ENCODE results near the gene ZNF436.

The ZNF436 gene

DNA sequence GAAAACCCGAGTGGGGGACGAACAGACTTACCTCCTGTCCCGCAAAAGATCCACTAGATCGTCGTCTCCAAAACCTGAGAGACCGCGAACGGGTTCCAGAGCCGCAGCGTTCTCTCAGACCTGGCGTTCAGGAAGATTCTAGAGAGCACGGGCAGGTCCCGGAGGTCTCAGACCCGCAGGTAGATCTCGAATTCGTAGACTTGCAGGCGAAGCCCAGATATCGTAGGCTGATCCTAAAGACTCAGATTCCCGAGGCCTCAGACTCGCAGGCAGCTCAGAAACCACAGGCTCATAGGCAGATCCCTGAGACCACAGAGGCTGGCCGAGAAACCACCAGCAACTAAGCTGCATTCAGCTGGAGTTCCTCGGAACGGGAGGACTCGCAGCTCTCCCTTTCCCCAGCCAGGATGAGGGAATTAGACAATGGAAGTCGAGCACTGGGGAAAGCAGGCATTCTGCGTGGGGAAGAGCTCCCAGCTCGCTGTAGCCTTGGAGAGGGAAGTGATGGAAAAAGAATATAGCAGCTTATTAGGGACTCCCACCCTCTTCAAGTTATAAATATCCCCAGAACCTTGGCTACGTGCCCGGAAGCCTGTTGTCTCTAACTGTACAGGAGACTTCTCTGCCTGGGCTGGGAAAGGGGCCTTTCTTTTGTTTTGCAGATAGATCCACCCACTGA, at the start of gene ZNF436:
Gene ZNF436 (minus strand): TSS at position 502 of the 679 bp plus-strand sequence. CDS start 1,831 bp downstream, outside the sequence.
- DNase-seq: peak; percentile 59

GRCh38 chr1:23419180-23419579, 49.5 kb upstream of the ZNF436 start:
- DNase-seq: no peak

- no peak for DNase-seq
These were observed 47.9 kb upstream of the ZNF436 start for GRCh38 chr1:23417570-23417969.

- no peak for DNase-seq
These were observed 47.3 kb upstream of the ZNF436 start for GRCh38 chr1:23416964-23417363.

DNA sequence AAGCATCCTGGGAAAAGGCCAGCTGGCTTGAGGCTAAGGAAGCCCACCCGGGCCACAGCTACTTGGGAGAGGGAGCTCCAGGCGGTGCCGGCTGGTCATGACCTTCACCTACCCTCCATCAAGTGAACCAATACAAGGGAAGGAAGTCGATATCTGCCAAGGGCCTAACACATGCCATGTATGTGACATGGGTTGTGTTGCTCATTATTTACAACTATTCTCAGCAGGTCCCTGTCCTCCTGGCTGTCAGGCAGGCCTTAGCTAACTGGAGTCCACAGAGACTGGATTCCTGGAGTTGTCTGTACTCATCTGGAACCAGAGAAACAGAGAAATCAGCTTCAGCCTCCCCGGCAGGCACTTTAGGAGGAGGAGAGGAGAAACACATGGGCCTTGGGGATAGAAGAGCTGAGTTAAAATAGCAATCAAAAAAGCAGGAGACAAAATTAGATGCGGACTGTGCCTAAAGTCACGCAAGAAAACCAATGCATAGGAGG, 39.2 kb upstream of the ZNF436 start:
- no peak for DNase-seq

- DNase-seq: no peak
These were observed 37.5 kb upstream of the ZNF436 start for GRCh38 chr1:23407016-23407630.

DNA sequence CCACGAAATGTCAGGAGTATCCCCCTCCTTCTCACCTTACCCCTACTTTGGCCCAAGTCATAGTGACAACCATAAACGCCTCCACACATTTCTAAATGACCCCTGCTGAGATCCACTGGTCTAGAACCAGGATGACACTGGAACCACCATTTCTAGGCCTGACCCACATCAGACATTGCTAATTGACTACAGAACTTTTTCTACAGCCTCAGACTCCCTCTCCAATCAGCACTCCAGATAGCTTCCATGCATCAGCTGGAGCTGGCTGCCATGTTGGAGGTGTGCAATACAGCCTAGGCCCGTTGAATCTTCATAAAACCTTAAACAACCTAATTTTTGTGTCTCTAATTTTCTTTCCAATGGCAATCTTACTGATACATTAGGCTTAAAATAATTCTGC, 36.3 kb upstream of the ZNF436 start:
- DNase-seq: no peak

- DNase-seq: peak; percentile 97
These were observed 34.3 kb upstream of the ZNF436 start for GRCh38 chr1:23403735-23404486.

DNA sequence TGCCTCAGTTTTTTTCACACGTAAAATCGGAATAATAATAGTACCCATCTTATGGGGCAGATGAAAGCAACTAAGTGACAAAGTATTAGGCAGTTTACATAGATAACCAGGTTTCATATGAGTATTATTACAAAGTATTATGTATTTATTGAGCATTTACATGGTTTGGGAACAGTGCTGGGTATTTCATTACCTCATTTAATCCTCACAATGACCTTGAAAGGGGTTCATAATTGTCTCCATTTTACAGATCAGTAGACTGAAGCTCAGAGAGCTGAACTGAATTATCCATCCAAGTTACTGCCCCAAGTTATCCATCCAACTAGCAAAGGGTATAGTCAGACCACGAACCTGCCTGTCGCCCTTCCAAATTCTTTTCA, 33.7 kb upstream of the ZNF436 start:
- no peak for DNase-seq

- DNase-seq: no peak
These were observed 33.4 kb upstream of the ZNF436 start for GRCh38 chr1:23403038-23403336.

DNA sequence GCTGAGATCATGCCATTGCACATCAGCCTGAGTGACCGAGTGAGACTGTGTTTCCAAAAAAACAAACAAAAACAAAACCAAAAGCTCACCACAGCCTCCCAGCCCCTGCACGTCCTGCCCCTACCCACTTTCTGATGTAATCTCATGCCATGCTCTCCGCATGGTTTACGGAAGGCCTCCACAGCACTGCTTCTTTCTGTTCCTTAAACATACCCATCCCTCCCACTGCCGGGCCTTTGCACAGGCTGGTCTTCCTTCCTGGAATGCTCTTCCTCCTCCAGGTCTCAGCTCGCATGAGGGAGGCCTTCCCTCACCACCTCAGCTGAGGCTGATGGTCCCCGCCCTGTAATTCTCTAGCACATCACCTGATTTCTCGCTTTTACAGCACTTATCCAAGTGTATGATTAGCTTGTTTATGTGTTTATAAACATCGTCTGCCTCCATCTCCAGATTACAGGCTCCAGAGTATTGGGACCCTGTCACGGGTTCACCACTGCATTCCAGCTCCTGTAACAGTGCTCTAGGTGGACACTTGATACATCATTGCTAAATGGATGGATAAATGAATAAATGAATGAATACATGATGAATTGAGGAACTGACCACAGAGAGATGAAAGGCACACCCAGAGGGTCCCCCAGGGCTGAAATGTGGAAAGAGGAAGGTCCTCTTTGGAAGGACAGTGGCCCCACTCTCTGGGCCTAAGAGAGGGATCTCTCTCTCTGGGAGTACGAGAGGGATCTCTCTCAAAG, 32.8 kb upstream of the ZNF436 start:
- no peak for DNase-seq

GRCh38 chr1:23401313-23401712, 31.7 kb upstream of the ZNF436 start:
- DNase-seq: no peak

DNA sequence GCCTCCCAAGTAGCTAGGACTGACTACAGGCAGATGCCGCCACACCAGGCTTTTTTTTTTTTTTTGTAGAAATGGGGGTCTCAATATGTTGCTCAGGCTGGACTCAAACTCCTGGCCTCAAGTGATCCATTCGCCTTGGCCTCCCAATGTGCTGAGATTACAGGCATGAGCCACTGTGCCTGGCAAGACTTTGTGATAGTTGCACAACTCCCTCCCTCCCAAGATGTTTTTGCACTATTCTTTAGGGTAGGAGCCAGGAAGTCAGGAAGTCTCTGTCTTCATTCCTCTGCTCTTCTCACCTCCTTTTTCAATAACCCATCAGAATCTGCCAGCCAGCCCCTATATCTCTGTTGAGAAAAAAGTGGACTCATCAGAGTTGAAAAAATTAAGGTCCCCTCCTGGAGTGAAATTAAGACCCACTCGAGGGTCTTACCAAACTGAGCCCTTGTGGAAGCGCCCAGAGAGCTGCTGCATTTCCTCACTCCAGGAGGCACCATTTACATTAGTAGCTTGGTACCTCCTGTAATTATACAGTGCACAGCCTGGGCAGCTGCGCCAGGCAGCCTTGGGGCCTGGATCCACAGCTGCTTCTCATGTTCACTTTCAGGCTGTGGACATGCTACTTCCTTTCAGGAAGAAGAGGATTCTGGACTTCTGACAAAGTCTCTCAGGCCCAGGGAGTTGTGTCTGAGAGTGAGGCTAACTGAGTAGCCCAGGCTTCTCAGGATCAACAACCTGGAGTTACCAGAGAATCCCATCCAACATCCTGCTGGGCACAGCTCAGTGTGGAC, 30.9 kb upstream of the ZNF436 start:
- DNase-seq: no peak

DNA sequence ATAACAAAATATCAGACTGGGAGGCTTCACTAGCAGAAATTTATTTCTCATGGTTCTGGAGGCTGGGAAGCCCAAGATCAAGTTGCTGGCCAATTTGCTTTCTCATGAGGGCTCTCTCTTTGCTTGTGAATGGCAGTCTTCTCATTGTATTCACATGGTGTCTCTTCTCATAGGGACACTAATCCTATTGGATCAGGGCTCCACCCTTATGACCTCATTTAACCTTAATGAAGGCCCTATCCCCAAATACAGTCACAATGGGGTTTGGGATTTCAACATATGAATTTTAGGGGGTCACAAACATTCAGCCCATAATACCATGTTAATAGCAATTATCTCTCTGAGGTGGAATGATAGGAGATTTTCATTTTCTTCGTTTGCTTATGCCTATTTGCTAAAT, 29.6 kb upstream of the ZNF436 start:
- DNase-seq: no peak

- DNase-seq: no peak
These were observed 28.3 kb upstream of the ZNF436 start for GRCh38 chr1:23397908-23398307.

DNA sequence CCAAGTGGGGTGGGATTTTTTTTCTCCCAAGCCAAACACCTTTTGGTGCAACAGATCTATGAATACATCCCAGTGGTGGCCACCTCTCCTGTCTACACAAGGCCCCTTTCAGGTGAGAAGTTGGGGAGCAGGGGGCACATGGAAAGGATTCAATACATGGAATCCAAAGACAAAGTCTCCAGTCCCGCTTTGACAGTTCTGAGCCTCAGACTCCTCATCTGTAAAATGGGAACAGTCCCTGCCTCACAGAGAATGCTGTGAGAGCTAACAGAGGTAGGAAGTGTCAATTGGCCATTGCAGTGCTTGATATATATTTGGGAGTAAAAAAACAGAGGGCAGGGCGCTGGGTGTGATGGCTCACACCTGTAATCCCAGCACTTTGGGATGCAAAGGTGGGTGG, 26.7 kb upstream of the ZNF436 start:
- DNase-seq: no peak

DNA sequence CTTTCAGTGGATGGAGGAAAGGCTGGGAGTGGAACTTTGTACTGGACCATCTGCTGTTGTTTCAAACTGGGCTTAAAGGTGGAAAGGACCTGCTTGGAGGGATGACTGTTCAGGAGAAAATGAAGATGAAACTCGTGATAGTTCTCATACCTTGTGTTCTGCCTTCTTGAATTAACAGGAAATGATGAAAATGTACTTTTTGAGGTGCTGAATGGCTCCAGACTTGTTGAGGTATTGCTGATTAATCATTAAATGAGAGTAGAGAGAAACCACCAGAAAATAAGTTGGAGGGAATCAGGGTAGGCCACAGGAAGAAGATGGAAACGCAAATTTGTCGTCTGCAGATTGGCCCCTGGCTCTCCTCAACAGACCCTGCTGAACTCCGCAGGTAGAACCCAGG, 26.2 kb upstream of the ZNF436 start:
- DNase-seq: no peak

DNA sequence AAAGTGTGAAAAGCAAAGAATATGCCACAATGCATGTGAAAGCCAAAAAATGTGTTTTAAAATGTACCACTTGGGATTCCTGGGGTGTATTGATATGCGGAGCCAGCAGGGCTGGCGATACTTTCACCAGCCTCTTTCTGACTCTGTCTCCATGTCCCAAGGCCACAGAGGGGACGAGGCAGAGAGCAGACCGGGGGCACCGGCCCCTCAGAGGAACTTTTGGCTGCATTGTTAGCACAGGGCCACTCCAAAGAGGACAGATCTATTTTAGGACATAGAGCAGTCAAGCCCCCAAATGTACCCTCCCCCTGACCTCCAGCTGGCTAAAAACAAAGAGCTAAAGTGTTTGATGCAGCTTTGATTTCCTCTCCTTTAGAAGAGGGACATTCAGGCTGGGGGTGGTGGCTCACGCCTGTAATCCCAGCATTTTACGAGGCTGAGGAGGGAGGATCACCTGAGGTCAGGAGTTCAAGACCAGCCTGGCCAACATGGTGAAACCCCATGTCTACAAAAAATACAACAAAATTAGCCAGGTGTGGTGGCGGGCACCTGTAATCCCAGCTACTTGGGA, 25.6 kb upstream of the ZNF436 start:
- DNase-seq: no peak

- no peak for DNase-seq
These were observed 25.0 kb upstream of the ZNF436 start for GRCh38 chr1:23394684-23395083.

GRCh38 chr1:23394181-23394580, 24.5 kb upstream of the ZNF436 start:
- no peak for DNase-seq

DNA sequence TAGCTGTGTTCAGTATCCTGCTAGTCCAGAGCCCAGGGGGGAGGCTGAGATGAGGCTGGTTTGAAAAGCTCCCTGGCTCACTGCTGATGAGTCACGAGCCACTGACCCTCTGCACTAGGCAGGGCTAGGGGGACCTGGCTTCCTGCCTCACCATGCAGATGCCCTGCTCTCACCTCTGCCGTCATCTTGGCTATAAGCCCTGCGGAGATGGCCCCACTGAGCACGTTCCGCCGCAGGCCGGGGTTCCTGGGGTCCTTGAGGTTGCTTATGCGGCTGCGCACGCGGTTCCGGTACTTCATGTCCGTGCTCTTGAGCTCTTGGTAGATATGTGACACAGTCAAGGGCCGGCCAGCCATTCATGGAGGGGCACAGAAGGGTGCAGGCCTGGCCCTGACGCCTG, 24.1 kb upstream of the ZNF436 start:
- DNase-seq: no peak

DNA sequence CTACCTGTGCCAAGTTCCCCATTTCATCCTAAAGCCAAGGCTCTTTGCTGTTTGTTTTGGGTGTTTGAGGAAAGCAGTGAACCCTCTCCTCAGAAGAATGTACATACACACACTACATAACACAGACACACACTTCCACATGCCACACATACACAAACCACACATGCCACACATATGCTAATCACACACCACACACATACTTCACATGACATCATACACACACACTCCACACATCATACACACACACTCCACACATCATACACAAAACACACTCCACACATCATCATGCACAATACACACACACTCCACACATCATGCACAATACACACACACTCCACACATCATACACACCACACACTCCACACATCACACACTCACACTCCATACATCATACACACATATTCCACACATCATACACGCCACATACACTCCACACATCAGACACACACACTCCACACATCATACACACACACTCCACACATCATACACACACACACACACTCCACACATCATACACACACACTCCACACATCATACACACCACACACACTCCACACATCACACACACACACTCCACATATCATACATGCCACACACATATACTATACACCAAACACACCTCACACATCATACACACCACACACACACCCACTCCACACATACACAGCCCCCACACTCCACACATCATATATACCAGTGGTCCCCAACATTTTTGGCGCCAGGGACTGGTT, 22.7 kb upstream of the ZNF436 start:
- no peak for DNase-seq
